Pancreas (tissue), 10 donors: ENCODE results near the gene EPHB2. TPM values are rescaled to one million over a fixed set of nuclear protein-coding genes. Genes with fewer than 3 reads are reported as not detected.
A peak's percentile ranks its signal among the peaks of the same experiment; 100 is the strongest.

Experiments used
- ATAC-seq, 4 donors: fragments of 200-7000 bp; cut with Tn5 transposase; one replicate each; pipeline versions ENCODE4 v1.8.0 to v1.9.1; 2020; ENCODE audit warnings: mild to moderate bottlenecking in 4 of 4, moderate library complexity in 4 of 4
- DNase-seq, 6 donors: peaks; one replicate each; pipeline ENCODE4 v3.0.0-alpha.2; 2020
- FAIRE-seq: peaks from 2 replicates; lab custom pipeline; 2012; peaks lifted over from hg19 to GRCh38; lab: Jason Lieb, UNC
- H3K27ac ChIP-seq, 4 donors: fragments of 200-600 bp; sonication (generic); 1 replicate in 3 of 4; 2 replicates in 1 of 4; pipeline versions ENCODE4 v1.5.0 to v1.8.0; 2020
- H3K27me3 ChIP-seq, 4 donors: fragments of 200-600 bp; one replicate each; pipeline ENCODE4 v1.8.0; 2021
- H3K36me3 ChIP-seq, 3 donors: fragments of 200-600 bp; sonication (generic) in 1 of 3; one replicate each; pipeline versions ENCODE4 v1.5.0 to v1.8.0; 2020 to 2021
- H3K4me1 ChIP-seq, 3 donors: fragments of 200-600 bp; one replicate each; pipeline ENCODE4 v1.8.0; 2021
- H3K4me3 ChIP-seq, 4 donors: fragments of 200-600 bp; sonication (generic) in 2 of 4; one replicate each; pipeline versions ENCODE4 v1.5.0 to v1.8.0; 2020 to 2021
- H3K9me3 ChIP-seq, 4 donors: fragments of 200-600 bp; one replicate each; pipeline ENCODE4 v1.8.0; 2021
- CTCF ChIP-seq, 4 donors: fragments of 200-600 bp; sonication (generic) in 3 of 4; IDR thresholded peaks; one replicate each; pipeline versions ENCODE4 v1.5.0 to v1.8.0; 2021; ENCODE audit warnings: antibody characterized with exemption in 4 of 4
- WGBS, 2 donors: extraction: QIAGEN DNeasy Blood & Tissue Kit; methylation state at CpG; one replicate each; pipeline ENCODE4 v1.1.7; 2013; 5-methylcytosine and 5-hydroxymethylcytosine counted together
- intact Hi-C, 3 donors: fragments of 100-400 bp; cut with DNase I; formaldehyde crosslinking; loops; one replicate each; pipeline versions ENCODE4 v1.11.1 to v1.14.2; 2022
- polyA plus RNA-seq, 2 donors: library from polyadenylated mRNA; stranded (reverse); fragments of 200-250 nt; gene quantifications; one replicate each; pipeline ENCODE4 v1.2.3, GENCODE V29; 2013
- total RNA-seq, 6 donors: library from RNA; stranded (reverse); fragmentation: NEBNext Ultra II Directional in 4 of 6; extraction: Animal tissue kit (Norgen Biotek cat#: 25700) in 4 of 6; gene quantifications; one replicate each; pipeline versions ENCODE4 v1.2.1 to v1.2.4, GENCODE V29; 2021 to 2023
- donor health status: healthy with polysubstance abuse.
- donor health status: DM: no; HTN: no; CAD: no; lungs with moderate emphysema.
- donor health status: DM: no; HTN: no; CAD: no.
- donor health status: control.
- donor health status: control.
- donor health status: Bipolar disorder and iron deficiency.
- donor health status: DM: yes; HTN: yes; CAD: no.
- donor health status: DM: no; HTN: no; CAD: no.
- donor health status: DM: no; HTN: no; CAD: no.
- donor health status: DM: yes; HTN: yes; CAD: no.

The EPHB2 gene
- total and polyA plus RNA-seq, 8 donors = 1.3 to 10.0 (median 4.4) TPM

GRCh38 chr1:22914633-22915217, 204.1 kb downstream of the EPHB2 start:
- intact Hi-C loops = no loop called here
- no peak overlapping the region for H3K27ac ChIP-seq

GRCh38 chr1:22915231-22915630, 204.6 kb downstream of the EPHB2 start:
- ATAC-seq (no peak), DNase-seq (no peak), FAIRE-seq (no peak)
- intact Hi-C loops = no loop called here
- no peaks in the 10 kb centered on the region for H3K9me3 ChIP-seq
- no peak overlapping the region for H3K27ac ChIP-seq
- no peaks in the 10 kb centered on the region for H3K4me1 ChIP-seq
- TF ChIP-seq CTCF (IDR thresholded peaks at IDR 0.05) = no peak
- no peak overlapping the region for H3K4me3 ChIP-seq
- no peaks in the 10 kb centered on the region for H3K36me3 ChIP-seq
- 71 to 81% methylated on average over 7 of the region's 7 CpGs for WGBS, 2 donors
- H3K27me3 ChIP-seq = no peaks in the 10 kb centered on the region

More at GRCh38 chr1:22914633-22915217, 204.1 kb downstream of the EPHB2 start:
- H3K27me3 ChIP-seq = no peaks in the 10 kb centered on the region
- no peak for TF ChIP-seq CTCF (IDR thresholded peaks at IDR 0.05)
- FAIRE-seq = no peak
- no peaks in the 10 kb centered on the region for H3K36me3 ChIP-seq
- WGBS, 2 donors = 84 to 87% methylated on average over 8 of the region's 8 CpGs
- no peak for ATAC-seq
- no peaks in the 10 kb centered on the region for H3K4me1 ChIP-seq
- no peak overlapping the region for H3K4me3 ChIP-seq
- DNase-seq = no peak
- no peaks in the 10 kb centered on the region for H3K9me3 ChIP-seq

GRCh38 chr1:22915816-22916470, 205.3 kb downstream of the EPHB2 start:
- peak in 1 of 4 donors; percentile 12 for ATAC-seq

GRCh38 chr1:22916471-22916820, 205.8 kb downstream of the EPHB2 start:
- Histone ChIP-seq H3K4me3 (no peak overlapping the region), H3K4me1 (no peaks in the 10 kb centered on the region), H3K27me3 (no peaks in the 10 kb centered on the region), H3K9me3 (no peaks in the 10 kb centered on the region), H3K27ac (no peak overlapping the region), H3K36me3 (no peaks in the 10 kb centered on the region)
- no peak for DNase-seq
- peak in 1 of 4 donors; percentile 72 for ATAC-seq
- WGBS, 2 donors = 82 to 88% methylated on average over 12 of the region's 12 CpGs
- intact Hi-C loops = no loop called here
- no peak for FAIRE-seq
- no peak for TF ChIP-seq CTCF (IDR thresholded peaks at IDR 0.05)

More at GRCh38 chr1:22915816-22916470, 205.3 kb downstream of the EPHB2 start:
- no peaks in the 10 kb centered on the region for H3K27me3 ChIP-seq
- no peak overlapping the region for H3K4me3 ChIP-seq
- DNase-seq (no peak), FAIRE-seq (no peak)
- intact Hi-C loops = no loop called here
- H3K4me1 ChIP-seq = no peaks in the 10 kb centered on the region
- no peaks in the 10 kb centered on the region for H3K36me3 ChIP-seq
- no peak for TF ChIP-seq CTCF (IDR thresholded peaks at IDR 0.05)
- H3K9me3 ChIP-seq = no peaks in the 10 kb centered on the region
- no peak overlapping the region for H3K27ac ChIP-seq
- 72 to 83% methylated on average over 15 of the region's 15 CpGs for WGBS, 2 donors

GRCh38 chr1:22917989-22918388, 207.3 kb downstream of the EPHB2 start:
- Histone ChIP-seq H3K4me1 (no peaks in the 10 kb centered on the region), H3K36me3 (no peaks in the 10 kb centered on the region), H3K4me3 (no peak overlapping the region), H3K27ac (no peak overlapping the region), H3K27me3 (no peaks in the 10 kb centered on the region), H3K9me3 (no peaks in the 10 kb centered on the region)
- TF ChIP-seq CTCF (IDR thresholded peaks at IDR 0.05) = no peak
- no peak for DNase-seq
- no peak for ATAC-seq
- intact Hi-C loops = no loop called here
- no peak for FAIRE-seq
- 78 to 86% methylated on average over 5 of the region's 5 CpGs for WGBS, 2 donors
